A172 (cell line): ENCODE results near the gene GLDN. TPM values are rescaled to one million over a fixed set of nuclear protein-coding genes. Genes with fewer than 3 reads are reported as not detected.
"Not testable (repeated sequence)": the region's sequence is repeated elsewhere in the genome, so short reads cannot be mapped to it uniquely, and the experiment has no call there.

Experiments
- DNase-seq: peaks from one replicate; pipeline ENCODE4 v3.0.0-alpha.2; 2015; ENCODE audit warnings: low spot score
- total RNA-seq: library from RNA; depleted of rRNA; stranded (reverse); fragments of >200 nt; shearing (Covaris generic); gene quantifications from 2 replicates; pipeline ENCODE4 v1.2.3, GENCODE V29; 2014

Gene GLDN
- total RNA-seq, 1 experiment from 2014 or later, result 0.57 TPM

- DNase-seq, result no peak
Observed at GRCh38 chr15:51387699-51388041, 46.2 kb downstream of the GLDN start.

- DNase-seq, result no peak
Observed at GRCh38 chr15:51388726-51389125, 47.3 kb downstream of the GLDN start.

GRCh38 chr15:51390241-51390965 is 48.9 kb downstream of the GLDN start:
- DNase-seq, result no peak

- no peak for DNase-seq
Observed at GRCh38 chr15:51390966-51391422, 49.5 kb downstream of the GLDN start.

GRCh38 chr15:51396921-51397320 is 55.5 kb downstream of the GLDN start:
- DNase-seq, result no peak

- no peak for DNase-seq
Observed at GRCh38 chr15:51398626-51399025, 57.2 kb downstream of the GLDN start.

- DNase-seq, result no peak
Observed at GRCh38 chr15:51401051-51401780, 59.8 kb downstream of the GLDN start.

GRCh38 chr15:51401872-51402517 is 60.5 kb downstream of the GLDN start:
- peak; percentile 32 for DNase-seq

GRCh38 chr15:51403072-51403878 is 61.8 kb downstream of the GLDN start:
- peak; percentile 42 for DNase-seq

- no peak for DNase-seq
Observed at GRCh38 chr15:51403946-51404695, 62.7 kb downstream of the GLDN start.

- no peak for DNase-seq
Observed at GRCh38 chr15:51405693-51406523, 64.5 kb downstream of the GLDN start.

- DNase-seq, result no peak
Observed at GRCh38 chr15:51414256-51414860, 72.9 kb downstream of the GLDN start.

- no peak for DNase-seq
Observed at GRCh38 chr15:51416129-51416528, 74.7 kb downstream of the GLDN start.

- DNase-seq, result not testable (repeated sequence)
Observed at GRCh38 chr15:51423040-51423439, 81.6 kb downstream of the GLDN start.

GRCh38 chr15:51424780-51425179 is 83.3 kb downstream of the GLDN start:
- no peak for DNase-seq

GRCh38 chr15:51425517-51426040 is 84.1 kb downstream of the GLDN start:
- DNase-seq, result no peak

GRCh38 chr15:51438526-51438925 is 97.1 kb downstream of the GLDN start:
- no peak for DNase-seq

GRCh38 chr15:51443282-51443914 is 101.9 kb downstream of the GLDN start:
- DNase-seq, result no peak

- no peak for DNase-seq
Observed at GRCh38 chr15:51444112-51444511, 102.7 kb downstream of the GLDN start.
